Left ventricle myocardium inferior (tissue), 1 donor: ENCODE data around the gene ZGLP1. TPM values are rescaled to one million over a fixed set of nuclear protein-coding genes. Genes with fewer than 3 reads are reported as not detected.
A peak's percentile ranks its signal among the peaks of the same experiment; 100 is the strongest.
"Not testable (repeated sequence)": the region's sequence is repeated elsewhere in the genome, so short reads cannot be mapped to it uniquely, and the experiment has no call there.

Experiments used
- DNase-seq: peaks from one replicate; pipeline ENCODE4 v3.0.0-alpha.2; 2020
- H3K27ac ChIP-seq: fragments of 200-600 bp; replicated peaks from 2 replicates; pipeline ENCODE4 v1.8.0; 2021
- H3K27me3 ChIP-seq: fragments of 200-600 bp; 2 replicates; pipeline ENCODE4 v1.8.0; 2021; ENCODE audit warnings: low read depth
- H3K36me3 ChIP-seq: fragments of 200-600 bp; 2 replicates; pipeline ENCODE4 v1.8.0; 2021
- H3K4me1 ChIP-seq: fragments of 200-600 bp; 2 replicates; pipeline ENCODE4 v1.8.0; 2021
- H3K4me3 ChIP-seq: fragments of 200-600 bp; 2 replicates; pipeline ENCODE4 v1.8.0; 2021; ENCODE audit warnings: mild to moderate bottlenecking, moderate library complexity
- H3K9me3 ChIP-seq: fragments of 200-600 bp; replicated peaks from 2 replicates; pipeline ENCODE4 v1.8.0; 2021
- intact Hi-C: fragments of 100-400 bp; cut with micrococcal nuclease; formaldehyde crosslinking; loops from one replicate; pipeline ENCODE4 v1.11.0; 2022
- total RNA-seq: library from RNA; stranded (reverse); fragmentation: NEBNext Ultra II Directional; extraction: Animal tissue kit (Norgen Biotek cat#: 25700); gene quantifications from one replicate; pipeline ENCODE4 v1.2.1, GENCODE V29; 2021
- TF ChIP-seq, protein P1 (sequence below): fragments of 200-600 bp; IDR thresholded peaks from 2 replicates; pipeline ENCODE4 v1.8.0; 2021; ENCODE audit warnings: antibody characterized with exemption, mild to moderate bottlenecking, borderline replicate concordance
- donor health status: DM: no; HTN: yes; CAD: no; lungs with severe emphysema.

The ZGLP1 gene
- total RNA-seq, 1 donor from 2014 or later: 0.74 TPM

DNA sequence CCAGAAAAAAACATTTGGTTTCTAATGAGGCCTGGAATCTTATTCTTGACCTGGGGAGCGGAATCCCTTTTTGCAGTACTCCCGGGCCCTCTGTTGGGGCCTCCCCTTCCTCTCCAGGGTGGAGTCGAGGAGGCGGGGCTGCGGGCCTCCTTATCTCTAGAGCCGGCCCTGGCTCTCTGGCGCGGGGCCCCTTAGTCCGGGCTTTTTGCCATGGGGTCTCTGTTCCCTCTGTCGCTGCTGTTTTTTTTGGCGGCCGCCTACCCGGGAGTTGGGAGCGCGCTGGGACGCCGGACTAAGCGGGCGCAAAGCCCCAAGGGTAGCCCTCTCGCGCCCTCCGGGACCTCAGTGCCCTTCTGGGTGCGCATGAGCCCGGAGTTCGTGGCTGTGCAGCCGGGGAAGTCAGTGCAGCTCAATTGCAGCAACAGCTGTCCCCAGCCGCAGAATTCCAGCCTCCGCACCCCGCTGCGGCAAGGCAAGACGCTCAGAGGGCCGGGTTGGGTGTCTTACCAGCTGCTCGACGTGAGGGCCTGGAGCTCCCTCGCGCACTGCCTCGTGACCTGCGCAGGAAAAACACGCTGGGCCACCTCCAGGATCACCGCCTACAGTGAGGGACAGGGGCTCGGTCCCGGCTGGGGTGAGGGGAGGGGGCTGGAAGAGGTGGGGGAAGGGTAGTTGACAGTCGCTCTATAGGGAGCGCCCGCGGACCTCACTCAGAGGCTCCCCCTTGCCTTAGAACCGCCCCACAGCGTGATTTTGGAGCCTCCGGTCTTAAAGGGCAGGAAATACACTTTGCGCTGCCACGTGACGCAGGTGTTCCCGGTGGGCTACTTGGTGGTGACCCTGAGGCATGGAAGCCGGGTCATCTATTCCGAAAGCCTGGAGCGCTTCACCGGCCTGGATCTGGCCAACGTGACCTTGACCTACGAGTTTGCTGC lies 22.5 kb downstream of the ZGLP1 start, which contains the start of gene ICAM4:
ICAM4 (plus strand) TSS at position 153 of the 935 bp plus-strand sequence; CDS start at position 211, 58 bp downstream.
- Histone ChIP-seq H3K36me3 (peaks cover 30% of the 10 kb centered on the region), H3K4me1 (peaks cover 73% of the 10 kb centered on the region), H3K9me3 (no peaks in the 10 kb centered on the region), H3K27me3 (peaks cover 54% of the 10 kb centered on the region), H3K27ac (peak within 1 kb of the TSS; percentile 82), H3K4me3 (peak within 1 kb of the TSS; percentile 61)
- intact Hi-C loops: no loop called here
- peak; percentile 87 for DNase-seq
- TF ChIP-seq, protein P1, sequence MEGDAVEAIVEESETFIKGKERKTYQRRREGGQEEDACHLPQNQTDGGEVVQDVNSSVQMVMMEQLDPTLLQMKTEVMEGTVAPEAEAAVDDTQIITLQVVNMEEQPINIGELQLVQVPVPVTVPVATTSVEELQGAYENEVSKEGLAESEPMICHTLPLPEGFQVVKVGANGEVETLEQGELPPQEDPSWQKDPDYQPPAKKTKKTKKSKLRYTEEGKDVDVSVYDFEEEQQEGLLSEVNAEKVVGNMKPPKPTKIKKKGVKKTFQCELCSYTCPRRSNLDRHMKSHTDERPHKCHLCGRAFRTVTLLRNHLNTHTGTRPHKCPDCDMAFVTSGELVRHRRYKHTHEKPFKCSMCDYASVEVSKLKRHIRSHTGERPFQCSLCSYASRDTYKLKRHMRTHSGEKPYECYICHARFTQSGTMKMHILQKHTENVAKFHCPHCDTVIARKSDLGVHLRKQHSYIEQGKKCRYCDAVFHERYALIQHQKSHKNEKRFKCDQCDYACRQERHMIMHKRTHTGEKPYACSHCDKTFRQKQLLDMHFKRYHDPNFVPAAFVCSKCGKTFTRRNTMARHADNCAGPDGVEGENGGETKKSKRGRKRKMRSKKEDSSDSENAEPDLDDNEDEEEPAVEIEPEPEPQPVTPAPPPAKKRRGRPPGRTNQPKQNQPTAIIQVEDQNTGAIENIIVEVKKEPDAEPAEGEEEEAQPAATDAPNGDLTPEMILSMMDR: no peak

DNA sequence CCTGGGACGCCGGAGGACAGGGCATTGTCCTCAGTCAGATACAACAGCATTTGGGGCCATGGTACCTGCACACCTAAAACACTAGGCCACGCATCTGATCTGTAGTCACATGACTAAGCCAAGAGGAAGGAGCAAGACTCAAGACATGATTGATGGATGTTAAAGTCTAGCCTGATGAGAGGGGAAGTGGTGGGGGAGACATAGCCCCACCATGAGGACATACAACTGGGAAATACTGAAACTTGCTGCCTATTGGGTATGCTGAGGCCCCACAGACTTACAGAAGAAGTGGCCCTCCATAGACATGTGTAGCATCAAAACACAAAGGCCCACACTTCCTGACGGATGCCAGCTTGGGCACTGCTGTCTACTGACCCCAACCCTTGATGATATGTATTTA lies 24.2 kb downstream of the ZGLP1 start:
- peaks cover 37% of the 10 kb centered on the region for H3K27me3 ChIP-seq
- H3K36me3 ChIP-seq: peaks cover 36% of the 10 kb centered on the region
- no peak for DNase-seq
- peak overlapping the region; percentile 82 for H3K27ac ChIP-seq
- intact Hi-C loops: no loop called here
- TF ChIP-seq, protein P1: no peak
- peaks cover 56% of the 10 kb centered on the region for H3K4me1 ChIP-seq
- no peaks in the 10 kb centered on the region for H3K9me3 ChIP-seq
- no peak overlapping the region for H3K4me3 ChIP-seq

DNA sequence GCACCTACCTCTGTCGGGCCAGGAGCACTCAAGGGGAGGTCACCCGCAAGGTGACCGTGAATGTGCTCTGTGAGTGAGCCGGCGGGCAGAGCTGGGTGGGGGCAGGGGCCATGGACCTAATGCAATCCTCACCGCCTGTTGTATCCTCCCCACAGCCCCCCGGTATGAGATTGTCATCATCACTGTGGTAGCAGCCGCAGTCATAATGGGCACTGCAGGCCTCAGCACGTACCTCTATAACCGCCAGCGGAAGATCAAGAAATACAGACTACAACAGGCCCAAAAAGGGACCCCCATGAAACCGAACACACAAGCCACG lies 24.7 kb downstream of the ZGLP1 start:
- Histone ChIP-seq H3K27ac (no peak overlapping the region), H3K36me3 (peaks cover 36% of the 10 kb centered on the region), H3K27me3 (peaks cover 32% of the 10 kb centered on the region), H3K9me3 (no peaks in the 10 kb centered on the region), H3K4me3 (no peak overlapping the region), H3K4me1 (peaks cover 52% of the 10 kb centered on the region)
- TF ChIP-seq, protein P1: no peak
- intact Hi-C loops: no loop called here
- DNase-seq: no peak

DNA sequence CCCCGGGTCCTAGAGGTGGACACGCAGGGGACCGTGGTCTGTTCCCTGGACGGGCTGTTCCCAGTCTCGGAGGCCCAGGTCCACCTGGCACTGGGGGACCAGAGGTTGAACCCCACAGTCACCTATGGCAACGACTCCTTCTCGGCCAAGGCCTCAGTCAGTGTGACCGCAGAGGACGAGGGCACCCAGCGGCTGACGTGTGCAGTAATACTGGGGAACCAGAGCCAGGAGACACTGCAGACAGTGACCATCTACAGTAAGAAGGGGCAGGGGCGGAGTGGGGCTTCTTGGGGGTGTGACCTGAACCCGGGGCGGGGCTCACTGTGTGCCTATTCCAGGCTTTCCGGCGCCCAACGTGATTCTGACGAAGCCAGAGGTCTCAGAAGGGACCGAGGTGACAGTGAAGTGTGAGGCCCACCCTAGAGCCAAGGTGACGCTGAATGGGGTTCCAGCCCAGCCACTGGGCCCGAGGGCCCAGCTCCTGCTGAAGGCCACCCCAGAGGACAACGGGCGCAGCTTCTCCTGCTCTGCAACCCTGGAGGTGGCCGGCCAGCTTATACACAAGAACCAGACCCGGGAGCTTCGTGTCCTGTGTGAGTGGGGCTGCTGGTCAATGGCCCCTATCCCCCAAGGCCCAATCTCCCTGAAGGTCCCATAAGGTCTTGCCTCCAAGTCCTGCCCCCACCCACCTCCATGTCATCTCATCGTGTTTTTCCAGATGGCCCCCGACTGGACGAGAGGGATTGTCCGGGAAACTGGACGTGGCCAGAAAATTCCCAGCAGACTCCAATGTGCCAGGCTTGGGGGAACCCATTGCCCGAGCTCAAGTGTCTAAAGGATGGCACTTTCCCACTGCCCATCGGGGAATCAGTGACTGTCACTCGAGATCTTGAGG lies 25.3 kb downstream of the ZGLP1 start:
- no peaks in the 10 kb centered on the region for H3K9me3 ChIP-seq
- intact Hi-C loops: no loop called here
- DNase-seq: no peak
- TF ChIP-seq, protein P1: no peak
- H3K27me3 ChIP-seq: peaks cover 26% of the 10 kb centered on the region
- H3K27ac ChIP-seq: no peak overlapping the region
- H3K36me3 ChIP-seq: peaks cover 36% of the 10 kb centered on the region
- peaks cover 46% of the 10 kb centered on the region for H3K4me1 ChIP-seq
- H3K4me3 ChIP-seq: no peak overlapping the region

DNA sequence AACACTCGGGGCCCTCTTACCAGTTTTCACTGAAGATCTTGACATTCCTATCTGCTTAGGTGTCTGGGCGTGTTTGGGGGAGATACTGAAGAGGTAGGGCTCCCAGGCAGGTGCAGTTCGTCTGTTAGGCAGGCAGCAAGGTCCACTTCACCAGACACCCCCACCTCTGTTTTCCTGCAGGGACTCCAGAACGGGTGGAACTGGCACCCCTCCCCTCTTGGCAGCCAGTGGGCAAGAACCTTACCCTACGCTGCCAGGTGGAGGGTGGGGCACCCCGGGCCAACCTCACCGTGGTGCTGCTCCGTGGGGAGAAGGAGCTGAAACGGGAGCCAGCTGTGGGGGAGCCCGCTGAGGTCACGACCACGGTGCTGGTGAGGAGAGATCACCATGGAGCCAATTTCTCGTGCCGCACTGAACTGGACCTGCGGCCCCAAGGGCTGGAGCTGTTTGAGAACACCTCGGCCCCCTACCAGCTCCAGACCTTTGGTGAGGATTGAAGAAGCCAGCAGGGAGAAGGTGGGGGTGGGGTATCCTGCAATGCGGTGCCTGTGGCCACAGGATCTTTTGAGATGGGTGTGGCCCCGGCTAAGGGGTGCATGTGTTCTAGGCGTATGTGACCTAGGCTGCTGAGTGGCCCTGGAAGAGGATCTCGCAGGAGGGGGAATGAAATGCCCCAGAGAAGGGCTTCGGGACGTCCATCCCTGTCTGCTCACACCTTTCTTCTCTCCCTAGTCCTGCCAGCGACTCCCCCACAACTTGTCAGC lies 26.1 kb downstream of the ZGLP1 start:
- no peak overlapping the region for H3K4me3 ChIP-seq

DNA sequence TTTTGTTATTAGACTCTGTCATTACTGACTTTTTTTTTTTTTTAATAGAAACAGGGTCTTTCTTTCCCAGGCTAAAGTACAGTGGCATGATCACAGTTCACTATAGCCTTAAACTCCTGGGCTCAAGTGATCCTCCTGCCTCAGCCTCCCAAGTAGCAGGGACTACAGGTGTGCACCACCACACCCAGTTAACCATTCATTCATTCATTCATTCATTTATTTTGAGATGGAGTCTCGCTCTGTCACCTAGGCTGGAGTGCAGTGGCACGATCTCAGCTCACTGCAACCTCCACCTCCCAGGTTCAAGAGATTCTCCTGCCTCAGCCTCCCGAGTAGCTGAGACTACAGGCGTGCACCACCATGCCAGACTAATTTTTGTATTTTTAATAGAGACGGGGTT lies 27.6 kb downstream of the ZGLP1 start:
- intact Hi-C loops, H3K4me3 ChIP-seq, H3K27ac ChIP-seq, H3K9me3 ChIP-seq, H3K27me3 ChIP-seq, DNase-seq: not testable (repeated sequence)
- Histone ChIP-seq H3K4me1 (peaks cover 23% of the 10 kb centered on the region), H3K36me3 (peaks cover 49% of the 10 kb centered on the region)

More for the DNA sequence above, 26.1 kb downstream of the ZGLP1 start:
- Histone ChIP-seq H3K36me3 (peaks cover 43% of the 10 kb centered on the region), H3K4me1 (peaks cover 37% of the 10 kb centered on the region), H3K27ac (no peak overlapping the region), H3K27me3 (peaks cover 18% of the 10 kb centered on the region), H3K9me3 (no peaks in the 10 kb centered on the region)
- DNase-seq: no peak
- TF ChIP-seq, protein P1: no peak
- intact Hi-C loops: no loop called here
